Activated CD4-positive, alpha-beta T cell treated with anti-CD3 and anti-CD28 coated beads, Interleukin-2, amount 50 U/mL, for 4 hours (primary cell): ENCODE data around the gene A2ML1.
"Not testable (repeated sequence)": the region's sequence is repeated elsewhere in the genome, so short reads cannot be mapped to it uniquely, and the experiment has no call there.

Source experiments
- DNase-seq, 2 experiments: peaks; one replicate each; pipeline ENCODE4 v3.0.0-alpha.2; 2020

The A2ML1 gene

DNA sequence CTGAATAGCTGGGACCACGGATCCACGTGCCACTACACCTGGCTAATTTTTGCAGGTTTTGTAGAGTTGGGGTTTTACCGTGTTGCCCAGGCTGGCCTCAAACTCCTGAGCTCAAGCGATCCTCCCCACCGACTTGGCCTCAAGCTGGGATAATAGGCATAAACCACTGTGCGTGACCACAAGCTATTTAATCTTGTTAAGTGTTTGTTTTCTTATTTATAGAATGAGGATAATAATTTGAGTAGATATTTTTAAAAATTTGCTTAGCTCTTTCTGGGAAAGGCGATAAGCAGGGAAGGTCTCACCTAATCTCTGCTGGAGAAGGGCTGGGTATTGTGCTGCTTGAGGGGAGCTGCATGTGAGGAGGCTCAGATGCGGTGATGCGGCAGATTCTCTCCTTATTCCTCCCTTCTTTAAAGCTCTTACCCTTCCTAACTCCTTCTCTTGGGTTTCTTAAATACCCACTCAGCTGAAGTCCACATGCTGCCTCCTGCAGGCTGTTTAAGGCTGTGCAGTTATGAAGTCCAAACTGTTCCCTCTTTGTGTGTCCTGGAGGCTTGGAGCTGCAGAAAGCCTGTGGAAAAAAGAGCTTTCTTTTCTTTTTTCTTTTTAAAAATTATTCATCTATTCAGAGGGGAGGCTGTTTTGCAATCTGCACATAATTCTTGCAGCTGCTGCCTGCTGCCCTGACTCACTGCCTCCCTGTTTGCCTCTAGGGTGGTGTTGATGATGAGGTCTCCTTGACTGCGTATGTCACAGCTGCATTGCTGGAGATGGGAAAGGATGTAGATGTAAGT, 37.9 kb downstream of the A2ML1 start:
- peak; percentile 13 to 22 for DNase-seq

DNA sequence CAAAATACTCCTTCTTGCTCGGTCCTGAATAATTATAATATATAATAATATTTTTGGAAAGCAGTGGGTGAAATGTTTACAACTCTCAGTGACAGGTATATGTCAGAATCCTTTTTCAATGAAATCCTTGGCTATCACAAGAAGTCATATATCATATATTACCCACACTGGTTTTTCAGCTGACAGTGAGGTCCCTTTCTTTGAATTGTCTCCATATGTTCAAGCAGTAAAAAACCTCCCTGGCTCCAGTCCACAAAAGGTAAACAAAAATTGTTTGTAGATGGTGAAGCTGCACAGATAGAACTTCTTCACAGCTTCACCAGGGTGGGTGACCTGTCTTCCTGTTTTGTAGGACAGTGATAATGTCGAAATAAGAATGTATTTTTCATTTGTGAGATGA, 44.0 kb downstream of the A2ML1 start:
- no peak for DNase-seq

DNA sequence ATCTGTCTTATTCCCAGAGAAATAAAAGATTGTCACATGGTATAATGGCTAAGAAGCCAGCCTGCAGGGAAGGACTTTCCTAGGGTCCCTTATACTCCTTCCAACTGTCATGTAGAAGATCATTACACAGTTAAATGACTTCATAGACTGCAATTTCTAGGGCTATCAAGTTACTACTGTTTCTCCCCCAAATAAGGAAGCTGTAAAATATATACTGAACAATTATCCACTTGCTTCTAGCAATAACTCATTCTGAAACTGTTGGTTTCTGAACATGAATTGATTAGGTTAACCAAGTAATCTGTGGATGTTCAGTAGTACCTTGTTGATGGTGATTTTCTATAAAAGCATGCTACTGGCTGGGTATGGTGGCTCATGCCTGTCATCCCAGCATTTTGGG, 44.6 kb downstream of the A2ML1 start:
- DNase-seq = no peak

DNA sequence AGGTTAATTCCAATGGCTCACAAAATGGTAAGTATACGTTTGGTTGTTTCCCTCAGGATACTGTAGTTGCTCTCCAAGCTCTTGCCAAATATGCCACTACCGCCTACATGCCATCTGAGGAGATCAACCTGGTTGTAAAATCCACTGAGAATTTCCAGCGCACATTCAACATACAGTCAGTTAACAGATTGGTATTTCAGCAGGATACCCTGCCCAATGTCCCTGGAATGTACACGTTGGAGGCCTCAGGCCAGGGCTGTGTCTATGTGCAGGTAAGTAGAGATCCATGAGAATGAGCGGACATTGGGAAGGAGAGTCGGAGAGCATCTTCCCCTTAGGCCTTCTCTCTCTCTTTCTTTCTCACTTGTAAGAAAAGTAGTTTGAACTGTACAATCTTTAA, 45.4 kb downstream of the A2ML1 start:
- DNase-seq = no peak

DNA sequence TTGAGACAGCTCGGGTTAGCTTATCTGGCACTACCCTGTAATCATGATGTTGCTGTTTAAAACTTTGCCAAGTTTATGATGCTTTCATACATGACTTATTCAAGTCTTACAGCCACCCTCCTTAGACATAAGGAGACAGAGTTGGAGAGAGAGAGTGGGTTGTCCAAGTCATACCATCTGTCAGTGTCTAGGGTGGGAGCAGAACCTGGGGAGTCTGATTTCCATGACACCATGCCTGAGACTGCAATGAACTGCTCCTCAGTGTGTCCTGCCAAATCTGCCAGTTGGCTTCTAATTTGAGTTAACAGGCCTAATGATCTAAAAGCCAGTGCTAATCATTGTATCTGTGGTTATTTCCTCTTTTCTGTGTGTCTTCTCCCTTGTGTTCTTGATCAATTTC, 48.2 kb downstream of the A2ML1 start:
- DNase-seq = no peak

DNA sequence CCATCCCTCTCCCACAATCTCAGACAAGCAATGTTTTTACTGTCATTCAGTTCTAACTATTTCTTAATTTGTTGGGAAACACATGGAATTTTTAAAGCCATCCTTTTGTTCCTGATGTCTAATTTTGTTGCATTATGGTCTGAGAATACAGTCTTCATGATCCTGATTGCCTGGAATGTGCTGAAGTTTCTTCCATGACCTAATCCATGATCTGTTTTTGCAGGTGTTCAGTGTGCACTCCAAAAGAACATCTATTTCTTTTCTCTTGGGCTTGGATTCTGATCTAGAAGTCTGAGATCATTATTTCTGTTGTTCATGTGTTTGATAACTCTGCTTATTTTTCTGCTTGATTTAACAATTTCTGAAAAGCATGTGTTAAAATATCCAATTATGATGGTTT, 48.6 kb downstream of the A2ML1 start:
- no peak for DNase-seq

DNA sequence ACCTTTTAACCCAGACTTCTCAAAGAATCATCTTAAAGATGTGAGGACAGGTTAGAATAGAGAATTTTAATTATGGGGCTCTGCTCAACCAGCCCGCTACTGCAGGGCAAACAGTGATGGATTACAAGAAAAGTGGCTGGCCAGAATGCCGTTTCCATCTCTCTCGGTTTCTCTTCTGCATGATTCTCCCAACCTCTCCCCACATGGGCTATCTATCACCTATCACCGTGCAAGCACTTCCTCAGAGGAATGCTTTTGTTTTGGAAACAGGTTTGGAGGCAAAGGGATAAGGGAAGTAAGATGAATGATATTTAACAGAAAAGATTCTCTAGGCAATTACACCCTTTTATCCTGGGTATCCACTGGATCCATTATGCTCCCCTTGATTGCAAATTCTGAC, 54.5 kb downstream of the A2ML1 start:
- DNase-seq = no peak

DNA sequence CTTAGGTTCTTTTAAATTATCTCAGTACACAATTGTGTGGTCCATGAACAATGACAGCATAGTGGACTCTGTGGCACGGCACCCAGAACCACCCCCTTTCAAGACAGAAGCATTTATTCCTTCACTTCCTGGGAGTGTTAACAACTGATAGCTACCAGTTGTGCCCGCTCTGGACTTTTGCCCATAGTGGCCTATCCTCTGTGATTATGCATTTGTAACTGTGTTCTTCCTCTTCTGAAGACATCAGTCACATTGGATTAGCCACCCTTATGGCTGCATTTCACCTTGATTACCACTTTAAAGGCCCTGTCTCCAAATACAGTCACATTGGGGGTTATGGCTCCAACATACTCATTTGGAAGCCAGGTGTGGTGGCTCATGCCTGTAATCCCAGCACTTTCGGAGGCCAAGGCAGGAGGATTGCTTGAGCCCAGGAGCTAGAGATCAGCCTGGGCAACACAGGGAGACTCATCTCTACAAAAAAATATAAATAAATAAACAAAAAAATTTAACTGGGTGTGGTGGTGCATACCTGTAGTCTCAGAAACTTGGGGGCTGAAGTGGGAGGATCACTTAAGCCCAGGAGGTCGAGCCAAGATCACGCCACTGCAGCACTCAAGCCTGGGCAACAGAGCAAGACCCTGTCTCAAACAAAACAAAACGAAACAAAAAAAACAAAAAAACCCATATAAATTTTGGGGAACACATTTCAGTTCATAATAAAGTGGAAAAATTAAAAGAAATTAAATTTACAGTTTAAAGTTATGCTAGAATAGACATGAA, 64.3 kb downstream of the A2ML1 start:
- DNase-seq = no peak

DNA sequence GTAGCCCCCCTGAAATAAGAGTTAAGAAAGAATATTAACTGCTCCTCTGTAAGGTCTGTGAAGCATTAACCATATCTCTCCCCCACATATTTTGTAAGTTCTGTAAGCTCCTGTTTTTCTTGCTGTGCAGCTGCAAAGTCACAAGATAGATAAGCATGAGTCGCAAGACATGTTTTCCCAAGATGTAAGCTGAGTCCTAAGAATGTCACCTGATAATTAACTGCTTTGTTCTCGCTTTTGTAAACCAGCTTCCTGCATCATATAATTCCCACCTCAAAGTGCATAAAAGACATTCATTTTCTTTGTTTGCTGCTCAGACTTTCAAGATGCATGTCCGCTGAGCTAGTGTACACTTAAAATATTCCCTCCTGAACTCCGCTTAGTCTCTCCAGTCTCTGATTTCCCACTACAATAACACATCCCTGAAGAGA, 64.9 kb downstream of the A2ML1 start:
- no peak for DNase-seq

DNA sequence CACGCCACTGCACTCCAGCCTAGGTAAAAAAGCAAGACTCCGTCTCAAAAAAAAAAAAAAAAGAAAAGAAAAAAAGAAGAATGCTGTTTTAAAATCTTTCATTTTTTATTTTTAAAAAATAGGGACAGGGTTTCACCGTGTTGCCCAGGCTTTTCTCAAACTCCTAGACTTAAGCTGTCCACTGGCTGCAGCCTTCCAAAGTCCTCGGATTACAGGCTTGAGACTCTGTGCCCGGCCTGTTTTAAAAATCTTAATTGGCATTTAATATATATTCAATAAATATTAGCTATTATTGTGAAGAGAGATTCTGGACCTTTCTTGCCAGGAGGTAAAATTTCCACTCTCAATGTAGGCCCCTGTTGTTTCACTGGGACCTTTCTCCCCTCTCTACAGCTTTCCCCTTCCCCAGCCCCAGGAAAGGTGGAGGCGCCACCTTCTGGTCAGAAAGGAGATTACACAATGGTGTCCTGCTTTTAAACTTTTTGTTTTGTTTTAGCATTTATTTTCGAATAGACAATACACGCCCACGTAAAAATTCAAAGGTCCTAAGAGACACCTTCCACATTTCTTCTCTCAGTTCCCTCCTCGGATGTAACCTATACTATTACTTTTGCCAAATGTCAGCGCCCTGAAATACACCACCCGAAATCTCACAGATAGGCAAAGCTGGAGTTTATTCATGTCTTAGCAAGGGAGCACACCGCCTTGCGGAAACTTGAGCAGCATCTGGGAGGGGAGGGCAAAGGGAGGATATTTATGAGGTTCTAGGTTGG, 68.1 kb downstream of the A2ML1 start:
- DNase-seq = peak; percentile 57 to 58

DNA sequence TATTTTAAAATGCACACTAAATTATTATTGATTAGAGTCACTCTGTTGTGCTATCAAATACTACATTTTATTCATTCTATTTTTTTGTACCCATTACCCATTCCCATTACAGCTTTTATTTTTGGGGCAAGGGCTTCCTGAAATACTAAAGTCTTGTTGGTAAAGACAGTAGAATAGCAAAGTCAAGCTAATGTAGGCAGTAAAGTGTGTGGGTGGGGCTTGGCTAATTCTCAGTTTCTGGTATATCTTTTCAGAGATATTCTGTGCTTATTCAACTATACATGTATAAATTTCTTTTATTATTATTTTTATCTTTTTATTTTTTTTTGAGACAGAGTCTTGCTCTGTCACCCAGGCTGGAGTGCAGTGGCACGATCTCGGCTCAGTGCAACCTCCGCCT, 69.6 kb downstream of the A2ML1 start:
- no peak for DNase-seq

DNA sequence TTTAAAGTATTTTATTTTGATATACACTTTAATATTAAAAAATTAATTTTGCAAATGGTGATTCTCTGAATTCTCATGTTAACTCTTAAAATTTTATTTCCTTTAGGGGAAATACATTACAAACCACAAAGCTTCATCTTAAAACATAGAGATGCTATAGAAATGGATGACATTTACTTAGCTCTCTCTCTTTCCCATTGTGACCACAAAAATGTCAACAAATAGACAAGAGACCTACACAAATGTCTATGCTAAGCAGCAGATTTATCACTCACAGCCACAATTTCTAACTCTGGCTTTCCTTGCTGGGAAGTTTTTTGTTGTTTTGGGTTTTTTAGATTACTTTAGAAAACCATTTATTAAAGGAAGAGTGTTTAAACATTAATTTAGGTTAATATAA, 72.0 kb downstream of the A2ML1 start:
- no peak for DNase-seq

DNA sequence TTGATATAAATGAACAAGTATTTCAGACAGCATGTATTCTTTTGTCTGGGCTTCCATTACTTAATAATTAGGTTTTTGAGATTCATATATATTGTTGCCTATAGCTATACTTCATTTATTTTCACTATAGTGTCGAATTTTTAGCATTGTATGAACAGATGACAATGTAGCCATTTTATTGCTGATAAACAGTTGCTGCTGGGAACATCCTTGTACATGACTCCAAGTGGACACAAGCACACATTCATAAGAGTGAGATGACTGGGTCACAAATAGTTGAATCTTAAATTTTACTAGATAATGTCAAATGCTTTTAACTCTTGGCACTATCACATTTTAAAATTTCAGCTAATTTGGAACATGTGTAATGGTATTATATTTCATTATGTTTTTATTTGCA, 72.6 kb downstream of the A2ML1 start:
- no peak for DNase-seq

DNA sequence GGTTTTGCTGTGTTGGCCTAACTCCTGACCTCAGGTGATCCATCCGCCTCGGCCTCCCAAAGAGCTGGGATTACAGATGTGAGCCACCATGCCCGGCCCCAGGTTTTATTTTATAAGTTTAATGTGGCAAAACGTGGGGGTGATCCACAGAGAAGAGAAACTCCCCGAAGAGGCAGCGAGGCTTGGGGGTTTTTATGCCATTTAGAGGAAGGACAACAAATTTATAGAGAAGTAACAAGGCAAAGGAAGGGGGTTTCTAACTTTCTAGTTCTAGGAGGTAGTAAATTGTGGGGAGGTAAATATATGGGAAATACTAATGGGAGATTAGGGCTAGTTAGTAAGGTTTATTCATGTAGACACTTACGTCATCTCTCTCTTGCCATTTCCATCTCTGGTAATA, 74.7 kb downstream of the A2ML1 start:
- no peak for DNase-seq

DNA sequence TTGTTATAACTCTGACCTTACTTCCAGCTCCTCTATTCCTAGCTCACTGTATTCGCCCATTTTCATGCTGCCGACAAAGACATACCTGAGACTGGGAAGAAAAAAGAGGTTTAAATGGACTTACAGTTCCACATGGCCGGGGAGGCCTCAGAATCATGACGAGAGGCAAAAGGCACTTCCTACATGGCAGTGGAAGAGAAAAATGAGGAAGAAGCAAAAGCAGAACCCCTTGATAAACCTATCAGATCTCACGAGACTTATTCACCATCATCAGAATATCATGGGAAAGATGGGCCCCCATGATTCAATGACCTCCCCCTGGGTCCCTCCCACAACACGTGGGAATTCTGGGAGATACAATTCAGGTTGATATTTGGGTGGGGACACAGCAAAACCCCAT, 77.4 kb downstream of the A2ML1 start:
- DNase-seq = no peak

DNA sequence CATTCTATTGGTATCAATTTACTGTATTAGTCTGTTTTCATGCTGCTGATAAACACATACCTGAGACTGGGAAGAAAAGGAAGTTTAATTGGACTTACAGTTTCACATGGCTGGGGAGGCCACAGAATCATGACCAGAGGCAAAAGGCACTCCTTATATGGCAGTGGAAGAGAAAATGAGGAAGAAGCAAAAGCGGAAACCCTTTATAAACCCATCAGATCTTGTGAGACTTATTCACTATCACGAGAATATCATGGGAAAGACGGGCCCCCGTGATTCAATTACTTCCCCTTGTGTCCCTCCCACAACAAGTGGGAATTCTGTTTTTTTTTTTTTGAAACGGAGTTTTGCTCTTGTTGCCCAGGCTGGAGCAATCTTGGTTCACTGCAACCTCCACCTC, 80.3 kb downstream of the A2ML1 start:
- not testable (repeated sequence) for DNase-seq

DNA sequence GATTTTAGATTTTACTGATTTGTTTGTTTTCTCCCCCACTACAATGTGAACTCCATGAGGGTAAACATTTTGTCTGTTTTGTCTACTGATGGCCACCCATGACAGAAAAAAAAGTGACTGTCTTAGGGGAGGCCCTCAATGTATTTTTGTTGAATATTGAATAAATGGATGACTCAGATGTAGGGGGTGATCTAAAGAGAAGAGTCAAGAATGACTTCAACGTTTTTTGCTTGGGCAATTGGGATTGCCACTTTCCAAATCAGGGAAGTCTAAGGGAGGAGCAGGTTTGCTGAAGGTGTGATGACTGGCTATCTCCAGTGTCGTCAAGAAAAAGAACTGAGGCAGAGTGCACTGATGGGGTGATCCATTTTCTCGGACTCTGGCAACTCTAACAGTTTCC, 81.2 kb downstream of the A2ML1 start:
- no peak for DNase-seq

DNA sequence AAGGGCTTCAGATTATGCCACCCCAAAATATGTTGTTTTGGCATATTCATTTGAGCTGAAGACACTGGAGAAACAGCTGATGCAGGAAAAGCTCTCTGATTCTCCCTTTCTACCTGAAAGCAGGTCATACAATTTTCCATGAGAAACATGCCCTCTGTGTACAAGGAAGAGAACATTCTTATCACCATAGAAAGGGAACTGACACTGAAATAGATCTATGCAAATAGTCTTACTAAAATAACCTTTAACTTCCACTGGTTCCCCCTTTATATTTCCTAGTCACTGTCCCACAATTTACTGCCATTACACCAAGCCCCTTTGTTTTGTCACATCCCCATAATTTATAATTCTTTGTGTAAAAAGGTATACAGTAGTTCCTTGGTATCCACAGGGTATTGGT, 82.2 kb downstream of the A2ML1 start:
- DNase-seq = no peak

DNA sequence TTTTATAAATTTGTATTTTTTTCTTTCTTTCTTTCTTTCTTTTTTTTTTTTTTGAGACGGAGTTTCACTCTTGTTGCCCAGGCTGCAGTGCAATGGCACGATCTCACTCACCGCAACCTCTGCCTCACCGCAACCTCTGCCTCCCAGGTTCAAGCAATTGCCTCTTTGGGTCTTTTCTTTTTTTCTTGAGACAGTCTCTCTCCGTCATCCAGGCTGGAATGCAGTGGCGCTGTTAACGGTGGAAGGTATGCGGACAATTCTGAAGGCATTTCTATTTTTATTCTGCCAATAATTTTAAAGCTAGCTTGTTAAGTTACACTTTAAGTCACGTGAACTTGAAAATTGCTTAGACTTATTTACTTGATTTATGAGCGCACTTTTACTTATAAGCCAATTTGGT, 83.1 kb downstream of the A2ML1 start:
- no peak for DNase-seq

DNA sequence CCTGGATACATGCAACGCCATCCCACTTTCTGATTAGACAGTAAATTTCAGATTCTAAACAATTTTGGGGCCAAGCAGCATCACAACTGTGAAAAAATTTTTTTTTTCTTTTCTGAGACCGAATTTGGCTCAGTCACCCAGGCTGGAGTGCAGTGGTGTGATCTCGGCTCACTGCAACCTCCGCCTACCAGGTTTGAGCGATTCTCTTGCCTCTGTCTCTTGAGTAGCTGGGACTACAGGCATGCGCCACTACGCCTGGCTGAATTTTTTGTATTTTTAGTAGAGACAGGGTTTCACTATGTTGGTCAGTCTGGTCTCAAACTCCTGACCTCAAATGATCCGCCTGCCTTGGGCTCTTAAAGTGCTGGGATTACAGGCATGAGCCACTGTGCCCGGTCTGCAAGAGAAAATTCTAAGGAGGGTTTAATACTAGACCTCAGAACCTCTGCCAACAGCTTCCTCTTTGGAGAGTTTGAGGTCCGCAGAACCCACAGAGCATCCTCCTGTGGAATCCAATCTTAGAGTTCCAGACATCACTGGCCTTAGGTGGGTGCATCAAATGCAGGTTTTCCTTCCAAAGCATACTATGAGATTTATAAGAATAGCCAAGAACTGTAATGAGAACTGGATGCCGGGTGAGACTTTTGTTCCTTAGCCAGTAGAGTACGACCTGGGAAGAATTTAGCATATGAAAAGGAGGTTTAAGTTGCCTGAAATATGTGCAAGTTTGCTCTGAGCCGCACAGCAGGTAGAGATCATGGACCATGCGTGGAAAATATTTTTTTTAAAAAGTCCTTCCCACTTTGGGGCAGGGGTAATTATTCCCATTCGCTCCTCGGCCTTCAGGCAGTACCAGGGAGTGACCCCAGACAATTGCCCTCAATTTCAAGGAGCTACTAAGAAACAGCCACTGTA, 84.1 kb downstream of the A2ML1 start:
- DNase-seq = no peak

DNA sequence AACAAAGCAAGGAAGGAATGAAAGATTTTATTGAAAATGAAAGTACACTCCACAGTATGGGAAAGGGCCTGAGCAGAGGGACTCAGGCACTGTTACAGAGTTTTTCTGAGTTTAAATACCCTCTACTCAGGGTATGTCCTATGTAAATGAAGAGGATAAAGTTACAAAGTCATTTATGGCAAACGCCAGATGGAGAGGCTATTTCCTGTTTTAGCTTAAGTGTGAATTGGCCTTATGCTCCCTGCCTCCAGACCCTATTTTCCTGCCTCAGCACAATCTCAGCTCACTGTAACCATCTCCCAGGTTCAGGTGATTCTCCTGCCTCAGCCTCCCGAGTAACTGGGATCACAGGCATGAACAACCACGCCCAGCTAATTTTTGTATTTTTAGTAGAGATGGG, 85.1 kb downstream of the A2ML1 start:
- DNase-seq = no peak

DNA sequence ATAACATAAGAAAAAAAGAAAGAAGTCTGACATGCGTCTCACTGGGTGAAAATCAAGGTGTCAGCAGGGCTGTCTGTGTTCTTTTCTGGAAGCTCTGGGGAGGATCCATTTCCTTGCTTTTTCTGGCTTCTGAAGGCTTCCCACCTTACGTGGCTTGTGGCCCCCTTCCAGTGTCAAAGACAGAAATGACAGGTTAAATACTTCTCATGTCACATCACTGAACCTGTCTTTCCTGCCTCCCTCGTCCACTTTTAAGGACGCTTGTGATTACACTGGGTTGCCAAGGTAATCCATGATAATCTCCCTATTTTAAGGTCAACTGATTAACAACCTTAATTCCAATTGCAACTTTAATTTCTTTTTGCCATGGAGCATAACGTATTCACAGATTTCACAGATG, 87.3 kb downstream of the A2ML1 start:
- DNase-seq = no peak
